Measurements from ENCODE around the gene SOX6. TPM values are rescaled to one million over a fixed set of nuclear protein-coding genes. Genes with fewer than 3 reads are reported as not detected.

The SOX6 gene
- total RNA-seq, 2 experiments from 2014 or later = 0.13 TPM; not detected in 1

DNA sequence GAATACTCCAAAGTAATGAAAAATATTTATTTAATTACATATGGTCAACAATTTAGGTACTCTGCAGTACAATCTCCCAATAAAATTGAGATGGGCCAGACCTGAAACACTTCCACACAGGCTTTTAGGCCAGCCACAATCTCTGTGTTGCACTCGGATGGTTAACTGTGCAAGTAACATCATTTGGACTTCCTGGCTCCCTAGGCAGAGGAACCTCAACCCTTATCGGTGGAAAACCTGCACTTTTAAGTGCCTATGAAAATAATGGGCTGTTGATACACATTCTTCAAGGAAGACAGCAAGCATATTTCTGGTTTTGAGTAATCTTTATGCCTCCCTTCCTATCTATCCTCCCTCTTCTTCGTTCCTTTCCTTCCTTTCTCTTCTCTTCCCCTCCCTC lies 343.1 kb downstream of the SOX6 start:
- Histone ChIP-seq H3K4me1 (ENCODE audit: insufficient read depth, low read length, poor library complexity, severe bottlenecking) (no peaks in the 10 kb centered on the region), H3K4me2 (ENCODE audit: low read length) (no peak overlapping the region), H2AFZ (ENCODE audit: low read length) (no peak overlapping the region), H3K9me2 (ENCODE audit: insufficient read depth, low read length) (no peaks in the 10 kb centered on the region), H3K9me3 (ENCODE audit: low read length) (no peaks in the 10 kb centered on the region), H4K20me1 (ENCODE audit: insufficient read depth, low read length) (no peaks in the 10 kb centered on the region), H3K27ac (ENCODE audit: low read depth, low read length, poor library complexity, severe bottlenecking) (no peak overlapping the region), H3K79me2 (ENCODE audit: insufficient read depth, low read depth, low read length) (no peaks in the 10 kb centered on the region), H3K4me3 (ENCODE audit: low read depth, low read length, poor library complexity, severe bottlenecking) (no peak overlapping the region), H3K36me3 (ENCODE audit: insufficient read depth, low read length) (no peaks in the 10 kb centered on the region)
- intact Hi-C loops (cut with micrococcal nuclease; ENCODE audit: unreplicated experiment) = no loop called here
- BruUV-seq (replicated peaks) = no TSS peak
- no peak for TF ChIP-seq EZH2phosphoT487 (IDR thresholded peaks at IDR 0.05; ENCODE audit: borderline replicate concordance, low read depth, low read length)
- TF ChIP-seq, protein P1, sequence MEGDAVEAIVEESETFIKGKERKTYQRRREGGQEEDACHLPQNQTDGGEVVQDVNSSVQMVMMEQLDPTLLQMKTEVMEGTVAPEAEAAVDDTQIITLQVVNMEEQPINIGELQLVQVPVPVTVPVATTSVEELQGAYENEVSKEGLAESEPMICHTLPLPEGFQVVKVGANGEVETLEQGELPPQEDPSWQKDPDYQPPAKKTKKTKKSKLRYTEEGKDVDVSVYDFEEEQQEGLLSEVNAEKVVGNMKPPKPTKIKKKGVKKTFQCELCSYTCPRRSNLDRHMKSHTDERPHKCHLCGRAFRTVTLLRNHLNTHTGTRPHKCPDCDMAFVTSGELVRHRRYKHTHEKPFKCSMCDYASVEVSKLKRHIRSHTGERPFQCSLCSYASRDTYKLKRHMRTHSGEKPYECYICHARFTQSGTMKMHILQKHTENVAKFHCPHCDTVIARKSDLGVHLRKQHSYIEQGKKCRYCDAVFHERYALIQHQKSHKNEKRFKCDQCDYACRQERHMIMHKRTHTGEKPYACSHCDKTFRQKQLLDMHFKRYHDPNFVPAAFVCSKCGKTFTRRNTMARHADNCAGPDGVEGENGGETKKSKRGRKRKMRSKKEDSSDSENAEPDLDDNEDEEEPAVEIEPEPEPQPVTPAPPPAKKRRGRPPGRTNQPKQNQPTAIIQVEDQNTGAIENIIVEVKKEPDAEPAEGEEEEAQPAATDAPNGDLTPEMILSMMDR (conservative IDR thresholded peaks at IDR 0.05; ENCODE audit: low read length) = no peak
- CTCF ChIA-PET (ENCODE audit: unreplicated experiment) = no interaction called here
- no peak for DNase-seq (ENCODE audit: low spot score)
- POLR2A ChIA-PET = no interaction called here

DNA sequence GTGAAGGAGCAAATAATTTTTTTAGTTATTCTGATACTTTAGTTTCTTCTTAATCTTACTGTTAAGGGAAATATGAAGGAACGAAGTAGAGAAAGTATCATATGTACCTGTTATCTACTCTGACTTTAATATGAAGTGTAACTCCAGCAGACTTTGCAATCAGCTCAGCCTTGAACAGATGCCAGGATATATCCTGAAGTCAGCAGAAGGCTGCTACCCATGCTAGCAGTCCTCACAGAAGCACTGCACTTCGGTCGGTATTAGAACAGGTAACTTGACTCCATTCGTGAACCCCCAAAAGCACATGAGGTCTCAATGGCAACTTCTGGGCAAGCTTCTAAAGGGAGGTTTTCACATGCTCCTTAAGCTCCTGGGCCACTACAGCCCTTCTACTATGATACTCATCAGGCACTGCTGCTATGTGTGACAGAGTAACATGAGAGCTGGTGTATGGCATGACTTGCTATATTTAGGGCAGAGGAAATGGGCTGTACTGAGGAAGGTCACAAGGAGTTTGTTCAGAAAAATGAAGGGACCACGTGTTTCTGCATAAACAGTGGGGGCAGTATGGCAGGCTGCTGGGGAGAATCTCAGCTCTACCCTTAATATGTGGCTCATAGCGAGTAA lies 344.1 kb downstream of the SOX6 start:
- H4K20me1 ChIP-seq (ENCODE audit: insufficient read depth, low read length) = no peaks in the 10 kb centered on the region
- CTCF ChIA-PET (ENCODE audit: unreplicated experiment) = no interaction called here
- H3K9me2 ChIP-seq (ENCODE audit: insufficient read depth, low read length) = no peaks in the 10 kb centered on the region
- no peak overlapping the region for H3K27ac ChIP-seq (ENCODE audit: low read depth, low read length, poor library complexity, severe bottlenecking)
- no peak overlapping the region for H3K4me2 ChIP-seq (ENCODE audit: low read length)
- DNase-seq (ENCODE audit: low spot score) = no peak
- H3K4me1 ChIP-seq (ENCODE audit: insufficient read depth, low read length, poor library complexity, severe bottlenecking) = no peaks in the 10 kb centered on the region
- no peak overlapping the region for H3K4me3 ChIP-seq (ENCODE audit: low read depth, low read length, poor library complexity, severe bottlenecking)
- no peaks in the 10 kb centered on the region for H3K36me3 ChIP-seq (ENCODE audit: insufficient read depth, low read length)
- BruUV-seq (replicated peaks) = no TSS peak
- no peaks in the 10 kb centered on the region for H3K9me3 ChIP-seq (ENCODE audit: low read length)
- H2AFZ ChIP-seq (ENCODE audit: low read length) = no peak overlapping the region
- POLR2A ChIA-PET = no interaction called here
- intact Hi-C loops (cut with micrococcal nuclease; ENCODE audit: unreplicated experiment) = no loop called here
- TF ChIP-seq EZH2phosphoT487 (IDR thresholded peaks at IDR 0.05; ENCODE audit: borderline replicate concordance, low read depth, low read length) = no peak
- TF ChIP-seq, protein P1 (conservative IDR thresholded peaks at IDR 0.05; ENCODE audit: low read length) = no peak
- no peaks in the 10 kb centered on the region for H3K79me2 ChIP-seq (ENCODE audit: insufficient read depth, low read depth, low read length)

DNA sequence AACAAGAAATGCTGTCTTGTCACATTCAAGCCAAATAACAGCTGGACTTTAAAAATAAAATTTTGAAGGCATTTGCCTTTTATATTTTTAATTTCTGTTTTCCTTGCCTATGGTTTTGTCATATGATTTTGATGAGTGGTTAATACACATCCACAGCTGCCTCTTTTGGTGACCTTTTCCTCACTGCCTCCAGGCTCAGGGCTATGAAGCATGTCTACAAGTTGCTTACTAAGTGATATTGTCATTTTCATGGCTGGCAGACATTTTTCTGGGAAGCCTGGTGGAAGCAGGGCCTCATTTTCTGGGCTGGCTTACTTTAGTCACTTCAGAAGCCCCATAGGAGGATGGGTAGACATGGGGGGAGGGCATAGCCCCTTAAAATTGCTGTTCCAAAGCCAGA lies 344.9 kb downstream of the SOX6 start:
- BruUV-seq (replicated peaks) = no TSS peak
- Histone ChIP-seq H2AFZ (ENCODE audit: low read length) (no peak overlapping the region), H3K4me1 (ENCODE audit: insufficient read depth, low read length, poor library complexity, severe bottlenecking) (no peaks in the 10 kb centered on the region), H3K9me2 (ENCODE audit: insufficient read depth, low read length) (no peaks in the 10 kb centered on the region), H4K20me1 (ENCODE audit: insufficient read depth, low read length) (no peaks in the 10 kb centered on the region), H3K4me2 (ENCODE audit: low read length) (no peak overlapping the region), H3K27ac (ENCODE audit: low read depth, low read length, poor library complexity, severe bottlenecking) (no peak overlapping the region), H3K79me2 (ENCODE audit: insufficient read depth, low read depth, low read length) (no peaks in the 10 kb centered on the region), H3K9me3 (ENCODE audit: low read length) (no peaks in the 10 kb centered on the region), H3K4me3 (ENCODE audit: low read depth, low read length, poor library complexity, severe bottlenecking) (no peak overlapping the region), H3K36me3 (ENCODE audit: insufficient read depth, low read length) (no peaks in the 10 kb centered on the region)
- POLR2A ChIA-PET = no interaction called here
- TF ChIP-seq, protein P1 (conservative IDR thresholded peaks at IDR 0.05; ENCODE audit: low read length) = no peak
- no peak for TF ChIP-seq EZH2phosphoT487 (IDR thresholded peaks at IDR 0.05; ENCODE audit: borderline replicate concordance, low read depth, low read length)
- CTCF ChIA-PET (ENCODE audit: unreplicated experiment) = no interaction called here
- intact Hi-C loops (cut with micrococcal nuclease; ENCODE audit: unreplicated experiment) = no loop called here
- DNase-seq (ENCODE audit: low spot score) = no peak

Data from OCI-LY7 (cell line).